Measurements from ENCODE around the gene CHN2. TPM values are rescaled to one million over a fixed set of nuclear protein-coding genes. Genes with fewer than 3 reads are reported as not detected.

The CHN2 gene
- polyA plus RNA-seq, 1 of the 3 experiments (the other 2 are of a cell fraction) = 0.02 TPM

GRCh38 chr7:29177963-29178600 lies 16.5 kb upstream of the CHN2 start:
- WGBS (ENCODE audit: low lambda C conversion rate) = 57% methylated on average over 9 of the region's 9 CpGs
- no peaks in the 10 kb centered on the region for H3K4me1 ChIP-seq (ENCODE audit: control insufficient read depth in 1 of 2, insufficient read depth in 2 of 2, low read depth in 1 of 2, low read length in 1 of 2)
- POLR2A ChIA-PET = no interaction called here
- H3K27ac ChIP-seq (ENCODE audit: low read depth in 2 of 2, low read length in 1 of 2) = no peak overlapping the region
- TF ChIP-seq MEF2A (IDR thresholded peaks at IDR 0.05; ENCODE audit: borderline replicate concordance, low read depth) = no peak
- TF ChIP-seq GABPA (IDR thresholded peaks at IDR 0.05; ENCODE audit: low read depth) = no peak
- TF ChIP-seq TCF12 (IDR thresholded peaks at IDR 0.05) = no peak
- no peak for TF ChIP-seq MXI1 (IDR thresholded peaks at IDR 0.05; ENCODE audit: low read depth, low read length)
- TF ChIP-seq RXRA (IDR thresholded peaks at IDR 0.05; ENCODE audit: borderline replicate concordance, low read depth) = no peak
- no peak for TF ChIP-seq FOSL2 (IDR thresholded peaks at IDR 0.05; ENCODE audit: borderline replicate concordance, low read depth)
- no peak for TF ChIP-seq YY1 (IDR thresholded peaks at IDR 0.05; ENCODE audit: low read depth)
- no peak for TF ChIP-seq NRF1 (IDR thresholded peaks at IDR 0.05; ENCODE audit: low read depth, low read length)
- TF ChIP-seq CTCF (IDR thresholded peaks at IDR 0.05) = no peak
- no peak for TF ChIP-seq FOXM1 (IDR thresholded peaks at IDR 0.05; ENCODE audit: low read depth)
- no peak for TF ChIP-seq USF1 (IDR thresholded peaks at IDR 0.05; ENCODE audit: borderline replicate concordance, low read depth)
- TF ChIP-seq NFIC (IDR thresholded peaks at IDR 0.05; ENCODE audit: borderline replicate concordance) = no peak
- no peak for TF ChIP-seq SMC3 (IDR thresholded peaks at IDR 0.05; ENCODE audit: low read depth, low read length)
- no peak for TF ChIP-seq EP300 (IDR thresholded peaks at IDR 0.05; ENCODE audit: borderline replicate concordance in 1 of 2, low read depth in 1 of 2, low read length in 1 of 2)
- no peak for TF ChIP-seq PBX3 (IDR thresholded peaks at IDR 0.05)
- TF ChIP-seq FOXJ3 (CRISPR knock-in tag; IDR thresholded peaks at IDR 0.05) = no peak
- TF ChIP-seq ELF1 (IDR thresholded peaks at IDR 0.05) = no peak
- no peak for TF ChIP-seq CHD2 (IDR thresholded peaks at IDR 0.05; ENCODE audit: low read length, partially characterized antibody)
- H3K9me3 ChIP-seq = no peaks in the 10 kb centered on the region
- no peaks in the 10 kb centered on the region for H3K36me3 ChIP-seq (replicated peaks in 1 of 2; ENCODE audit: control insufficient read depth in 1 of 2, insufficient read depth in 2 of 2, low read length in 1 of 2)
- H3K79me2 ChIP-seq (ENCODE audit: insufficient read depth) = no peaks in the 10 kb centered on the region
- CTCF ChIA-PET = interaction anchor here (1.0 to 19.3 kb wide), 5 partner anchors 8 to 256 kb away, joined by 3 to 189 read pairs (median 6); no protein-coding TSS in a partner anchor
- DNase-seq = no peak
- no peak overlapping the region for H3K9ac ChIP-seq
- H3K4me2 ChIP-seq = no peak overlapping the region
- H3K4me3 ChIP-seq (ENCODE audit: low read depth in 2 of 2, low read length in 1 of 2) = no peak overlapping the region
- no peaks in the 10 kb centered on the region for H3K27me3 ChIP-seq (ENCODE audit: insufficient read depth)
- H3F3A ChIP-seq (replicated peaks; ENCODE audit: insufficient read depth) = no peaks in the 10 kb centered on the region
- no peak overlapping the region for H2AFZ ChIP-seq (ENCODE audit: low read depth)
- H4K20me1 ChIP-seq (ENCODE audit: insufficient read depth) = no peaks in the 10 kb centered on the region
- no peaks in the 10 kb centered on the region for H3K9me2 ChIP-seq
